IMR-90 (cell line): ENCODE data around the gene LEKR1.
A peak's percentile ranks its signal among the peaks of the same experiment; 100 is the strongest.

Source experiments
- CTCF ChIP-seq: conservative IDR thresholded peaks from 2 replicates; pipeline ENCODE4 v1.5.1; 2012; ENCODE audit warnings: mild to moderate bottlenecking, low read depth, low read length, improper control_type of control experiment
- FOS ChIP-seq: fragments of 150-350 bp; IDR thresholded peaks from 2 replicates; pipeline ENCODE4 v1.6.1; 2016; ENCODE audit warnings: low read depth, low read length
- NFE2L2 ChIP-seq: fragments of 150-350 bp; IDR thresholded peaks from 2 replicates; pipeline ENCODE4 v1.6.1; 2016; ENCODE audit warnings: low read depth, mild to moderate bottlenecking, low read length
- POLR2A ChIP-seq: IDR thresholded peaks from 2 replicates; pipeline ENCODE4 v1.6.1; 2012; ENCODE audit warnings: mild to moderate bottlenecking, low read depth, low read length
- RFX5 ChIP-seq: IDR thresholded peaks from 2 replicates; pipeline ENCODE4 v1.8.0; 2012; ENCODE audit warnings: low read depth, mild to moderate bottlenecking, low read length, moderate library complexity
- SMC3 ChIP-seq: fragments of 150-350 bp; IDR thresholded peaks from 2 replicates; pipeline ENCODE4 v1.6.1; 2016; ENCODE audit warnings: low read depth, mild to moderate bottlenecking, antibody characterized with exemption, low read length, moderate library complexity

- no peak for TF ChIP-seq RFX5
- TF ChIP-seq CTCF, result no peak
- TF ChIP-seq SMC3, result no peak; the same call in 1 of the 2 replicates
- no peak for TF ChIP-seq NFE2L2
- peak; percentile 93 for TF ChIP-seq POLR2A
- no peak for TF ChIP-seq FOS
These were observed 8.4 kb upstream of the LEKR1 start for GRCh38 chr3:156817646-156818272.
